ENCODE data around the gene IFNL3.

IFNL3 gene

DNA sequence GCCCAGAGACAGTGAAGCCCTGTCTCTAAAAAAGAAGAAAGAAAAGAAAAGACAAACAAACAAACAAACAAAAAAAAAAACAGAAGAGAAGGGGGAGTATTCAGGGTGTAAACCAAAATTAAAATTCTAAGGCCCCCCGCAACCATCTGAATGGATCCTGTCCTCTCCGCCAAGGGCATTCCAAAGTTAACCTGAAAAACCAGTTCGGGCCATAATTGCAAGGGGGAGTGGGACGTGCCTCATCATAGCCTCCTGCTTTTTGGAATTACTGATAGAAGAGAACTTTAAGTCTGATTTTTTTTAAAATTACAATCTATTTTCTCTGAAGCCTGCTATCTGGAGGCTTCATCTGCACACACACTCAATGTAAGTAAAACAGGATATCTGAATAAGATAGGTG is 17.7 kb upstream of the IFNL3 start:
- TF ChIP-seq, protein P1, sequence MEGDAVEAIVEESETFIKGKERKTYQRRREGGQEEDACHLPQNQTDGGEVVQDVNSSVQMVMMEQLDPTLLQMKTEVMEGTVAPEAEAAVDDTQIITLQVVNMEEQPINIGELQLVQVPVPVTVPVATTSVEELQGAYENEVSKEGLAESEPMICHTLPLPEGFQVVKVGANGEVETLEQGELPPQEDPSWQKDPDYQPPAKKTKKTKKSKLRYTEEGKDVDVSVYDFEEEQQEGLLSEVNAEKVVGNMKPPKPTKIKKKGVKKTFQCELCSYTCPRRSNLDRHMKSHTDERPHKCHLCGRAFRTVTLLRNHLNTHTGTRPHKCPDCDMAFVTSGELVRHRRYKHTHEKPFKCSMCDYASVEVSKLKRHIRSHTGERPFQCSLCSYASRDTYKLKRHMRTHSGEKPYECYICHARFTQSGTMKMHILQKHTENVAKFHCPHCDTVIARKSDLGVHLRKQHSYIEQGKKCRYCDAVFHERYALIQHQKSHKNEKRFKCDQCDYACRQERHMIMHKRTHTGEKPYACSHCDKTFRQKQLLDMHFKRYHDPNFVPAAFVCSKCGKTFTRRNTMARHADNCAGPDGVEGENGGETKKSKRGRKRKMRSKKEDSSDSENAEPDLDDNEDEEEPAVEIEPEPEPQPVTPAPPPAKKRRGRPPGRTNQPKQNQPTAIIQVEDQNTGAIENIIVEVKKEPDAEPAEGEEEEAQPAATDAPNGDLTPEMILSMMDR (IDR thresholded peaks at IDR 0.05; ENCODE audit: borderline replicate concordance, control extremely low read depth, extremely low read depth, insufficient read depth, missing control alignments): no peak
- no peak for DNase-seq (ENCODE audit: low spot score)
- in situ Hi-C loops (cut with MboI; ENCODE audit: low sequenced_read_pairs, unreplicated experiment): no loop called here

DNA sequence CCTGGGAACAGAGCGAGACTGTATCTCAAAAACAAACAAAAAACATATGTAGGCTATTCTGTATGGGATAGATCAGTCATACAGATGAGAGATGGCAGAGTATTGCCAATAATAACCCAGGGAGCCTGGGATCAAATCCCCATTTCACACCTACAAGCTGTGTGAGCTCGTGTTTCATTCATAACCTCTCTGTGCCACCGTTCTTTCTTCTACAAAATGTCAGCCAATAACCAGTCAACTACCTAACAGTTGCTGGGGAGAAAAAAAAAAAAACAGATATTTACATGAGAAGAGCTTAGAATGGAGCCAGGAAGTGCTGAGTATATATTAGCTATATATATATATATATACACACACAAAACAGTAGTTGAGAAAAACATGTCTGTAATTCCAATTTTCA is 16.9 kb upstream of the IFNL3 start:
- DNase-seq (ENCODE audit: low spot score): no peak
- TF ChIP-seq, protein P1 (IDR thresholded peaks at IDR 0.05; ENCODE audit: borderline replicate concordance, control extremely low read depth, extremely low read depth, insufficient read depth, missing control alignments): no peak
- in situ Hi-C loops (cut with MboI; ENCODE audit: low sequenced_read_pairs, unreplicated experiment): no loop called here

DNA sequence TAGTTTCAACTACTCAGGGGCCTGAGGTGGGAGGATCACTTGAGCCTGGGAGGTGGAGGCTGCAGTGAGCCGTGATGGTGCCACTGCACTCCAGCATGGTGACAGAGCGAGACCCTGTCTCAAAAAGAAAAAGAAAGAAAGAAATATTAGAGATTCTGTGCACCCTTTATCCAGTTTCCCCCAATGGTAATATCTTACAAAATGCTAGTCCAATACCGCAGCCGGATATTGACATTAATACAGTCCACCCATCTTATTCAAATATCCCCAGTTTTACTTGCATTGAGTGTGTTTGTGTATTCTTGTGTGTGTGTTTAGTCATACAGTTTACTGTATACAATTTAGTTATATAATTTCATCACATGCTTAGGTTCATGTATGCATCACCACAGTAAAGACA is 12.4 kb upstream of the IFNL3 start:
- in situ Hi-C loops (cut with MboI; ENCODE audit: low sequenced_read_pairs, unreplicated experiment): no loop called here
- DNase-seq (ENCODE audit: low spot score): no peak

DNA sequence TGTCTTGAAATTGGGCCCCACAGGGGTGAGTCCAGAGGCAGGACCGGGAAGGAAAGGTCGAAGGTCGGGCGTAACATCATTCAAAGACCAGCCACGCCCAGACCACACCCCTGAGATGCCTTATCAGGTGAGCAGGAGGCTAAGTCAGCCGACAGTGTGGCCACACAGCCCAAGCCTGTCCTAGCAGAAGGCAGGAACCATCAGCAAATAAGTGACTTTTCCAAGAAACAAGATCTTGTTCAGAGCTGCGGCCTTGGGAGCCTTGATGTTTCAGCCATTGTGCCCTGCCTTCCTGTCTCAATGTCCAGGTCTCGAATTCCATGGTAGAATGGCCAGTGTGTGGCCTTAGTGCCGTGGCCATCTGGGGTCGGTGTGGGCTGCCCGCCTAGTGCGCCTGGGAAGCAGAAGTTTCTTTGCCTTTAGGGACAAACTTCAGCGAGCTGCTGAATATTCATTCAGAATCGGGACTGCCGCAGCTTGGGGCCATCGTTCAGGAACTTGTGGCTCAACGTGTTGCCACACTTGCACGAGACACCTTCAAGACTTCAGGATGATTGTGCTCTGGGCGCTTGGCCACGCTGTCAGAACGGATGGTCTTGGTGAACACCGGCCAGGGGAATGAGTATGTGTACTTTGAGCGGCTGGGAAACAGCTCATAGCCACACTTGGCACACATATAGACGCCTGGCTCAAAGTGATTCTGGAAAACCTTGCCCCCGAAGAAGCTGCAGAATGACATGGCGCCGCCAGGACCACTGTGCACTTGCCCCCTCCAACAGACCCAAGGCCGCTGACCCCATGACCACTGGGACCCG is 9.9 kb upstream of the IFNL3 start:
- no peak for DNase-seq (ENCODE audit: low spot score)
- in situ Hi-C loops (cut with MboI; ENCODE audit: low sequenced_read_pairs, unreplicated experiment): no loop called here
- TF ChIP-seq, protein P1 (IDR thresholded peaks at IDR 0.05; ENCODE audit: borderline replicate concordance, control extremely low read depth, extremely low read depth, insufficient read depth, missing control alignments): no peak

More for the DNA sequence above, 12.4 kb upstream of the IFNL3 start:
- TF ChIP-seq, protein P1 (IDR thresholded peaks at IDR 0.05; ENCODE audit: borderline replicate concordance, control extremely low read depth, extremely low read depth, insufficient read depth, missing control alignments): no peak

DNA sequence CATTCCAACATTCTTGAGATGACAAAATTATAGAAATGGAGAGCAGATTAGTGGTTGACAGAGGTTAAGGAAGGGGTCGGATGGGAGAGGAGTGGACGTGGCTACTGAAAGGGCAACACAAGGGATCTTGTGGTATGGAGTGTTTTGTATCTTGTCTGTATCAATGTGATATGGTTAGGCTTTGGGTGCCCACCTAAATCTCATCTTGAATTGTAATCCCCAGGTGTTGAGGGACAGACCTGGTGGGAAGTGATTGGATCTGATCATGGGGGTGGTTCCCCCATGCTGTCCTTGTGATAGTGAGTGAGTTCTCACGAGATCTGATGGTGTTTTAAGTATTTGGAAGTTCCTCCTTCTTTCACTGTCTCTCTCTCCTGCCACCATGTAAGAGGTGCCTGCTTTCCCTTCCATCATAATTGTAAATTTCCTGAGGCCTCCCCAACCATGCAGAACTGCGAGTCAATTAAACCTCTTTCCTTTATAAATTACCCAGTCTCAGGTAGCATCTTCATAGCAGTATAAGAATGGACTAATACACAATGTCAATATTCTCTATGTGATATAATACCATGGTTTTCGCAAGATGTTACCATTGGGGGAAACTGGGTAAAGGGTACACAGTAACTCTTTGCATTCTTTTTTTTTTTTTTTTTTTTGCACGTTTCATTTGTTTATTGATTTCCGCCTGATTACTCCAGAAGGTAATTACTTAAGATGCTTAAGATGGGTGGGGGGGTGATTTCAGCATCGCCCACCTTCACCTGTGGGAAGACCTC is 8.8 kb upstream of the IFNL3 start:
- in situ Hi-C loops (cut with MboI; ENCODE audit: low sequenced_read_pairs, unreplicated experiment): no loop called here
- TF ChIP-seq, protein P1 (IDR thresholded peaks at IDR 0.05; ENCODE audit: borderline replicate concordance, control extremely low read depth, extremely low read depth, insufficient read depth, missing control alignments): no peak
- DNase-seq (ENCODE audit: low spot score): no peak

DNA sequence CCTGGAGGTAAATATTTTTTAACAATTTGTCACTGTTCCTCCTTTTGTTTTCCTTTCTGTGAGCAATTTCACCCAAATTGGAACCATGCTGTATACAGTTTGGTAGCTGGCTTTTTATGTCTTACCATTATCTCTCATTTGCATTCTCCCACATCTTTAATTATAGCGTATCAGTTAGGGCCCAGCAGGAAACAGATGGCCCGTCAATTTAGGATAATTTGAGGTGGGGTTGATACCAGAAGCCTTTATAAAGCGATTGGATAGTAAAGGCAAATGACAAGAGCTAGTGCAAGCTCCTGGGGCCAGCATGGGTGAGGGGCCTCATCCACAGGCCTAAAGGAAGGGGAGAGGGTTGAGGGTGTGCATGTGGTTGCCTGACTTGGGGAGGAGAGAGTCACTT is 7.7 kb upstream of the IFNL3 start:
- TF ChIP-seq, protein P1 (IDR thresholded peaks at IDR 0.05; ENCODE audit: borderline replicate concordance, control extremely low read depth, extremely low read depth, insufficient read depth, missing control alignments): no peak
- in situ Hi-C loops (cut with MboI; ENCODE audit: low sequenced_read_pairs, unreplicated experiment): no loop called here

More for the DNA sequence above, 7.7 kb upstream of the IFNL3 start:
- DNase-seq (ENCODE audit: low spot score): no peak
